Activated CD4-positive, alpha-beta T cell treated with anti-CD3 and anti-CD28 coated beads for 48 hours (primary cell): ENCODE measurements around the gene PBX3.
"Not testable (repeated sequence)": the region's sequence is repeated elsewhere in the genome, so short reads cannot be mapped to it uniquely, and the experiment has no call there.

Source experiments
- DNase-seq: peaks from one replicate; pipeline ENCODE4 v3.0.0-alpha.2; 2020

PBX3 gene

GRCh38 chr9:125778538-125779219, 31.5 kb downstream of the PBX3 start:
- DNase-seq: not testable (repeated sequence)

GRCh38 chr9:125779220-125779565, 32.0 kb downstream of the PBX3 start:
- not testable (repeated sequence) for DNase-seq

GRCh38 chr9:125782718-125783117, 35.5 kb downstream of the PBX3 start:
- no peak for DNase-seq

- DNase-seq: no peak
Observed at GRCh38 chr9:125784286-125785049, 37.3 kb downstream of the PBX3 start.

- DNase-seq: peak; percentile 53
Observed at GRCh38 chr9:125785248-125785751, 38.1 kb downstream of the PBX3 start.

- DNase-seq: no peak
Observed at GRCh38 chr9:125787715-125788114, 40.5 kb downstream of the PBX3 start.

- no peak for DNase-seq
Observed at GRCh38 chr9:125789196-125789595, 42.0 kb downstream of the PBX3 start.

GRCh38 chr9:125794708-125795107, 47.5 kb downstream of the PBX3 start:
- DNase-seq: no peak

GRCh38 chr9:125795970-125796596, 48.9 kb downstream of the PBX3 start:
- no peak for DNase-seq

- no peak for DNase-seq
Observed at GRCh38 chr9:125797930-125798329, 50.8 kb downstream of the PBX3 start.

GRCh38 chr9:125803526-125803925, 56.4 kb downstream of the PBX3 start:
- no peak for DNase-seq

- DNase-seq: no peak
Observed at GRCh38 chr9:125805057-125805456, 57.9 kb downstream of the PBX3 start.

GRCh38 chr9:125805586-125805985, 58.4 kb downstream of the PBX3 start:
- DNase-seq: no peak

GRCh38 chr9:125807079-125807478, 59.9 kb downstream of the PBX3 start:
- no peak for DNase-seq

GRCh38 chr9:125810161-125810560, 63.0 kb downstream of the PBX3 start:
- DNase-seq: no peak

- DNase-seq: no peak
Observed at GRCh38 chr9:125811002-125811401, 63.8 kb downstream of the PBX3 start.

GRCh38 chr9:125812403-125812802, 65.2 kb downstream of the PBX3 start:
- no peak for DNase-seq

GRCh38 chr9:125815568-125815967, 68.4 kb downstream of the PBX3 start:
- peak; percentile 26 for DNase-seq

GRCh38 chr9:125816321-125816720, 69.1 kb downstream of the PBX3 start:
- no peak for DNase-seq

GRCh38 chr9:125820100-125820804, 73.1 kb downstream of the PBX3 start:
- no peak for DNase-seq

- no peak for DNase-seq
Observed at GRCh38 chr9:125821078-125821477, 73.9 kb downstream of the PBX3 start.

GRCh38 chr9:125822160-125822559, 75.0 kb downstream of the PBX3 start:
- no peak for DNase-seq

GRCh38 chr9:125822902-125823301, 75.7 kb downstream of the PBX3 start:
- DNase-seq: no peak
